ENCODE data around the gene RFT1.

RFT1 gene

GRCh38 chr3:53084310-53085001 is 45.8 kb downstream of the RFT1 start:
- DNase-seq (ENCODE audit: low read depth) = no peak
- H3K4me3 ChIP-seq (ENCODE audit: low read depth, low read length) = no peak overlapping the region
- no peak for TF ChIP-seq POLR2A (IDR thresholded peaks at IDR 0.05; ENCODE audit: extremely low read depth, insufficient read length)
- no peak for TF ChIP-seq MAX (IDR thresholded peaks at IDR 0.05; ENCODE audit: low read depth, low read length)
- TF ChIP-seq CTCF (IDR thresholded peaks at IDR 0.05; ENCODE audit: low read depth, low read length) = no peak

- no peak for DNase-seq (ENCODE audit: low read depth)
Observed at GRCh38 chr3:53083949-53084309, 46.3 kb downstream of the RFT1 start.

GRCh38 chr3:53083521-53083920 is 46.7 kb downstream of the RFT1 start:
- TF ChIP-seq POLR2A (IDR thresholded peaks at IDR 0.05; ENCODE audit: extremely low read depth, insufficient read length) (no peak), MAX (IDR thresholded peaks at IDR 0.05; ENCODE audit: low read depth, low read length) (no peak), MYC (IDR thresholded peaks at IDR 0.05; ENCODE audit: low read depth, low read length) (no peak), CTCF (IDR thresholded peaks at IDR 0.05; ENCODE audit: low read depth, low read length) (no peak)
- H3K4me3 ChIP-seq (ENCODE audit: low read depth, low read length) = no peak overlapping the region
- no peak for DNase-seq (ENCODE audit: low read depth)

More at GRCh38 chr3:53083949-53084309, 46.3 kb downstream of the RFT1 start:
- no peak overlapping the region for H3K4me3 ChIP-seq (ENCODE audit: low read depth, low read length)
- TF ChIP-seq MAX (IDR thresholded peaks at IDR 0.05; ENCODE audit: low read depth, low read length) = no peak
- TF ChIP-seq CTCF (IDR thresholded peaks at IDR 0.05; ENCODE audit: low read depth, low read length) = no peak
- no peak for TF ChIP-seq POLR2A (IDR thresholded peaks at IDR 0.05; ENCODE audit: extremely low read depth, insufficient read length)
- TF ChIP-seq MYC (IDR thresholded peaks at IDR 0.05; ENCODE audit: low read depth, low read length) = no peak

GRCh38 chr3:53082736-53083135 is 47.5 kb downstream of the RFT1 start:
- no peak for DNase-seq (ENCODE audit: low read depth)
- TF ChIP-seq CTCF (IDR thresholded peaks at IDR 0.05; ENCODE audit: low read depth, low read length) (no peak), MYC (IDR thresholded peaks at IDR 0.05; ENCODE audit: low read depth, low read length) (no peak), POLR2A (IDR thresholded peaks at IDR 0.05; ENCODE audit: extremely low read depth, insufficient read length) (no peak), MAX (IDR thresholded peaks at IDR 0.05; ENCODE audit: low read depth, low read length) (no peak)
- no peak overlapping the region for H3K4me3 ChIP-seq (ENCODE audit: low read depth, low read length)

GRCh38 chr3:53081318-53081717 is 48.9 kb downstream of the RFT1 start:
- no peak for DNase-seq (ENCODE audit: low read depth)
- no peak for TF ChIP-seq MYC (IDR thresholded peaks at IDR 0.05; ENCODE audit: low read depth, low read length)
- TF ChIP-seq MAX (IDR thresholded peaks at IDR 0.05; ENCODE audit: low read depth, low read length) = no peak
- no peak for TF ChIP-seq POLR2A (IDR thresholded peaks at IDR 0.05; ENCODE audit: extremely low read depth, insufficient read length)
- no peak for TF ChIP-seq CTCF (IDR thresholded peaks at IDR 0.05; ENCODE audit: low read depth, low read length)
- no peak overlapping the region for H3K4me3 ChIP-seq (ENCODE audit: low read depth, low read length)
